ENCODE data around the gene CAST.

GRCh38 chr5:96816411-96816939 is 154.3 kb downstream of the CAST start:
- no peak for TF ChIP-seq POLR2A (IDR thresholded peaks at IDR 0.05)
- TF ChIP-seq CTCF (IDR thresholded peaks at IDR 0.05): no peak

Data from uterus (tissue), 2 donors.